ENCODE data around the gene MADD.

- no peak for TF ChIP-seq CTCF (conservative IDR thresholded peaks at IDR 0.05; ENCODE audit: low read depth, low read length)
- no peak for TF ChIP-seq EZH2 (IDR thresholded peaks at IDR 0.05; ENCODE audit: borderline replicate concordance, low read depth, low read length, poor library complexity, severe bottlenecking)
These were observed 1.4 kb upstream of the MADD start for GRCh38 chr11:47268448-47269001.

All from A673 (cell line).